ENCODE results near the gene RBPMS2.

RBPMS2 gene

GRCh38 chr15:64717130-64717529, 58.3 kb downstream of the RBPMS2 start:
- Histone ChIP-seq H3K4me1 (ENCODE audit: control insufficient read depth, low read depth, low read length) (no peaks in the 10 kb centered on the region), H3K36me3 (ENCODE audit: control insufficient read depth, low read depth, low read length) (peaks cover 37% of the 10 kb centered on the region), H3K9me3 (ENCODE audit: control insufficient read depth, low read depth, low read length) (no peaks in the 10 kb centered on the region), H3K9ac (ENCODE audit: low read length) (no peak overlapping the region), H3K27me3 (ENCODE audit: control insufficient read depth, insufficient read depth, low read length) (no peaks in the 10 kb centered on the region), H3K4me3 (ENCODE audit: low read length) (no peak overlapping the region), H3K27ac (ENCODE audit: low read length) (no peak overlapping the region)

GRCh38 chr15:64716452-64716851, 58.9 kb downstream of the RBPMS2 start:
- H3K36me3 ChIP-seq (ENCODE audit: control insufficient read depth, low read depth, low read length): peaks cover 39% of the 10 kb centered on the region
- no peaks in the 10 kb centered on the region for H3K27me3 ChIP-seq (ENCODE audit: control insufficient read depth, insufficient read depth, low read length)
- H3K9me3 ChIP-seq (ENCODE audit: control insufficient read depth, low read depth, low read length): no peaks in the 10 kb centered on the region
- no peak overlapping the region for H3K4me3 ChIP-seq (ENCODE audit: low read length)
- no peak overlapping the region for H3K27ac ChIP-seq (ENCODE audit: low read length)
- no peaks in the 10 kb centered on the region for H3K4me1 ChIP-seq (ENCODE audit: control insufficient read depth, low read depth, low read length)
- H3K9ac ChIP-seq (ENCODE audit: low read length): no peak overlapping the region

- Histone ChIP-seq H3K27ac (ENCODE audit: low read length) (no peak overlapping the region), H3K27me3 (ENCODE audit: control insufficient read depth, insufficient read depth, low read length) (no peaks in the 10 kb centered on the region), H3K9me3 (ENCODE audit: control insufficient read depth, low read depth, low read length) (no peaks in the 10 kb centered on the region), H3K4me3 (ENCODE audit: low read length) (no peak overlapping the region), H3K4me1 (ENCODE audit: control insufficient read depth, low read depth, low read length) (no peaks in the 10 kb centered on the region), H3K36me3 (ENCODE audit: control insufficient read depth, low read depth, low read length) (peaks cover 42% of the 10 kb centered on the region), H3K9ac (ENCODE audit: low read length) (no peak overlapping the region)
These were observed 61.8 kb downstream of the RBPMS2 start for GRCh38 chr15:64713592-64713991.

GRCh38 chr15:64712353-64712752, 63.0 kb downstream of the RBPMS2 start:
- Histone ChIP-seq H3K27ac (ENCODE audit: low read length) (no peak overlapping the region), H3K27me3 (ENCODE audit: control insufficient read depth, insufficient read depth, low read length) (no peaks in the 10 kb centered on the region), H3K9ac (ENCODE audit: low read length) (no peak overlapping the region), H3K36me3 (ENCODE audit: control insufficient read depth, low read depth, low read length) (peaks cover 38% of the 10 kb centered on the region), H3K9me3 (ENCODE audit: control insufficient read depth, low read depth, low read length) (no peaks in the 10 kb centered on the region), H3K4me1 (ENCODE audit: control insufficient read depth, low read depth, low read length) (no peaks in the 10 kb centered on the region), H3K4me3 (ENCODE audit: low read length) (no peak overlapping the region)

- Histone ChIP-seq H3K4me3 (ENCODE audit: low read length) (no peak overlapping the region), H3K9ac (ENCODE audit: low read length) (no peak overlapping the region), H3K27ac (ENCODE audit: low read length) (no peak overlapping the region)
These were observed 64.5 kb downstream of the RBPMS2 start for GRCh38 chr15:64710676-64711428.

GRCh38 chr15:64706011-64706911, 69.1 kb downstream of the RBPMS2 start:
- no peaks in the 10 kb centered on the region for H3K9me3 ChIP-seq (ENCODE audit: control insufficient read depth, low read depth, low read length)
- peaks cover 6% of the 10 kb centered on the region for H3K36me3 ChIP-seq (ENCODE audit: control insufficient read depth, low read depth, low read length)
- H3K9ac ChIP-seq (ENCODE audit: low read length): no peak overlapping the region
- H3K27me3 ChIP-seq (ENCODE audit: control insufficient read depth, insufficient read depth, low read length): no peaks in the 10 kb centered on the region
- no peak overlapping the region for H3K4me3 ChIP-seq (ENCODE audit: low read length)
- H3K4me1 ChIP-seq (ENCODE audit: control insufficient read depth, low read depth, low read length): peaks cover 13% of the 10 kb centered on the region
- no peak overlapping the region for H3K27ac ChIP-seq (ENCODE audit: low read length)

More at GRCh38 chr15:64710676-64711428, 64.5 kb downstream of the RBPMS2 start:
- H3K9me3 ChIP-seq (ENCODE audit: control insufficient read depth, low read depth, low read length): no peaks in the 10 kb centered on the region
- H3K27me3 ChIP-seq (ENCODE audit: control insufficient read depth, insufficient read depth, low read length): no peaks in the 10 kb centered on the region
- peaks cover 23% of the 10 kb centered on the region for H3K36me3 ChIP-seq (ENCODE audit: control insufficient read depth, low read depth, low read length)
- no peaks in the 10 kb centered on the region for H3K4me1 ChIP-seq (ENCODE audit: control insufficient read depth, low read depth, low read length)

- no peaks in the 10 kb centered on the region for H3K27me3 ChIP-seq (ENCODE audit: control insufficient read depth, insufficient read depth, low read length)
- H3K27ac ChIP-seq (ENCODE audit: low read length): no peak overlapping the region
- H3K36me3 ChIP-seq (ENCODE audit: control insufficient read depth, low read depth, low read length): peaks cover 6% of the 10 kb centered on the region
- peaks cover 22% of the 10 kb centered on the region for H3K4me1 ChIP-seq (ENCODE audit: control insufficient read depth, low read depth, low read length)
- no peak overlapping the region for H3K9ac ChIP-seq (ENCODE audit: low read length)
- no peaks in the 10 kb centered on the region for H3K9me3 ChIP-seq (ENCODE audit: control insufficient read depth, low read depth, low read length)
- H3K4me3 ChIP-seq (ENCODE audit: low read length): no peak overlapping the region
These were observed 70.4 kb downstream of the RBPMS2 start for GRCh38 chr15:64705006-64705405.

GRCh38 chr15:64703632-64703959, 71.8 kb downstream of the RBPMS2 start:
- H3K4me3 ChIP-seq (ENCODE audit: low read length): peak overlapping the region; percentile 43
- H3K27me3 ChIP-seq (ENCODE audit: control insufficient read depth, insufficient read depth, low read length): no peaks in the 10 kb centered on the region
- H3K36me3 ChIP-seq (ENCODE audit: control insufficient read depth, low read depth, low read length): peaks cover 4% of the 10 kb centered on the region
- H3K9ac ChIP-seq (ENCODE audit: low read length): peak overlapping the region; percentile 35
- H3K9me3 ChIP-seq (ENCODE audit: control insufficient read depth, low read depth, low read length): no peaks in the 10 kb centered on the region
- H3K27ac ChIP-seq (ENCODE audit: low read length): peak overlapping the region; percentile 22
- H3K4me1 ChIP-seq (ENCODE audit: control insufficient read depth, low read depth, low read length): peaks cover 36% of the 10 kb centered on the region

- peaks cover 4% of the 10 kb centered on the region for H3K36me3 ChIP-seq (ENCODE audit: control insufficient read depth, low read depth, low read length)
- no peaks in the 10 kb centered on the region for H3K27me3 ChIP-seq (ENCODE audit: control insufficient read depth, insufficient read depth, low read length)
- peak overlapping the region; percentile 80 for H3K4me3 ChIP-seq (ENCODE audit: low read length)
- H3K4me1 ChIP-seq (ENCODE audit: control insufficient read depth, low read depth, low read length): peaks cover 42% of the 10 kb centered on the region
- H3K9ac ChIP-seq (ENCODE audit: low read length): peak overlapping the region; percentile 77
- no peaks in the 10 kb centered on the region for H3K9me3 ChIP-seq (ENCODE audit: control insufficient read depth, low read depth, low read length)
- peak overlapping the region; percentile 87 for H3K27ac ChIP-seq (ENCODE audit: low read length)
These were observed 72.4 kb downstream of the RBPMS2 start for GRCh38 chr15:64702816-64703631.

- peak overlapping the region; percentile 80 for H3K4me3 ChIP-seq (ENCODE audit: low read length)
- peak overlapping the region; percentile 77 for H3K9ac ChIP-seq (ENCODE audit: low read length)
- no peaks in the 10 kb centered on the region for H3K27me3 ChIP-seq (ENCODE audit: control insufficient read depth, insufficient read depth, low read length)
- peak overlapping the region; percentile 87 for H3K27ac ChIP-seq (ENCODE audit: low read length)
- peaks cover 50% of the 10 kb centered on the region for H3K4me1 ChIP-seq (ENCODE audit: control insufficient read depth, low read depth, low read length)
- peaks cover 10% of the 10 kb centered on the region for H3K36me3 ChIP-seq (ENCODE audit: control insufficient read depth, low read depth, low read length)
- no peaks in the 10 kb centered on the region for H3K9me3 ChIP-seq (ENCODE audit: control insufficient read depth, low read depth, low read length)
These were observed 73.8 kb downstream of the RBPMS2 start for GRCh38 chr15:64701482-64702184.

GRCh38 chr15:64701051-64701450, 74.3 kb downstream of the RBPMS2 start:
- peak overlapping the region; percentile 77 for H3K9ac ChIP-seq (ENCODE audit: low read length)
- no peaks in the 10 kb centered on the region for H3K27me3 ChIP-seq (ENCODE audit: control insufficient read depth, insufficient read depth, low read length)
- peak overlapping the region; percentile 80 for H3K4me3 ChIP-seq (ENCODE audit: low read length)
- peaks cover 56% of the 10 kb centered on the region for H3K4me1 ChIP-seq (ENCODE audit: control insufficient read depth, low read depth, low read length)
- H3K27ac ChIP-seq (ENCODE audit: low read length): peak overlapping the region; percentile 87
- peaks cover 16% of the 10 kb centered on the region for H3K36me3 ChIP-seq (ENCODE audit: control insufficient read depth, low read depth, low read length)
- H3K9me3 ChIP-seq (ENCODE audit: control insufficient read depth, low read depth, low read length): no peaks in the 10 kb centered on the region
